ENCODE data around the gene ZNF221. TPM values are rescaled to one million over a fixed set of nuclear protein-coding genes. Genes with fewer than 3 reads are reported as not detected.
A peak's percentile ranks its signal among the peaks of the same experiment; 100 is the strongest.

Gene ZNF221
- total and polyA plus RNA-seq, 9 of the 15 experiments (the other 6 are each of a cell fraction or from before 2014, with no cell fraction given): 0.32 to 1.4 (median 0.45) TPM

- TF ChIP-seq E2F6 (IDR thresholded peaks at IDR 0.05; ENCODE audit: borderline replicate concordance in 1 of 2, extremely low read depth in 1 of 2, insufficient read depth in 1 of 2, insufficient read length in 1 of 2, low read depth in 1 of 2, low read length in 1 of 2, poor library complexity in 1 of 2, severe bottlenecking in 1 of 2) (no peak), CTCF (IDR thresholded peaks at IDR 0.05 in 2 of 3, conservative IDR thresholded peaks at IDR 0.05 in 1 of 3; ENCODE audit: insufficient read depth in 2 of 3, low read depth in 1 of 3, low read length in 3 of 3) (peak; percentile 31 to 51 (median 44); a peak in 4 of 6 replicates), PCBP1 (IDR thresholded peaks at IDR 0.05; ENCODE audit: low read depth, low read length, poor library complexity, severe bottlenecking) (no peak), MIER1 (IDR thresholded peaks at IDR 0.05; ENCODE audit: low read depth) (no peak), BRD4 (IDR thresholded peaks at IDR 0.05) (no peak), SMARCA5 (IDR thresholded peaks at IDR 0.05) (no peak), ILF3 (IDR thresholded peaks at IDR 0.05; ENCODE audit: borderline replicate concordance) (no peak), NONO (IDR thresholded peaks at IDR 0.05; ENCODE audit: low read depth in 2 of 2, low read length in 1 of 2) (no peak), CHD1 (IDR thresholded peaks at IDR 0.05; ENCODE audit: low read length) (no peak), BRF2 (IDR thresholded peaks at IDR 0.05; ENCODE audit: borderline replicate concordance, insufficient read depth, insufficient read length) (no peak), PURB (CRISPR knock-in tag; IDR thresholded peaks at IDR 0.05; ENCODE audit: low read depth) (no peak), SMAD1 (IDR thresholded peaks at IDR 0.05; ENCODE audit: low read depth, low read length, partially characterized antibody) (no peak), POLR2A (conservative IDR thresholded peaks at IDR 0.05) (peak; percentile 43; the same call in 1 of the 2 replicates), SNAPC5 (CRISPR knock-in tag; IDR thresholded peaks at IDR 0.05) (no peak), MAFG (tag; conservative IDR thresholded peaks at IDR 0.05) (no peak), ZNF282 (CRISPR knock-in tag; IDR thresholded peaks at IDR 0.05) (no peak), SMARCE1 (IDR thresholded peaks at IDR 0.05) (no peak), STAT5A (IDR thresholded peaks at IDR 0.05; ENCODE audit: borderline replicate concordance, low read length) (no peak; the same call in 1 of the 2 replicates), ASH1L (IDR thresholded peaks at IDR 0.05; ENCODE audit: borderline replicate concordance, low read depth, partially characterized antibody) (no peak), ZBTB17 (CRISPR knock-in tag; IDR thresholded peaks at IDR 0.05) (no peak), KAT7 (CRISPR knock-in tag; IDR thresholded peaks at IDR 0.05; ENCODE audit: borderline replicate concordance) (no peak), MTA1 (IDR thresholded peaks at IDR 0.05; ENCODE audit: borderline replicate concordance) (no peak), ETV1 (tag; conservative IDR thresholded peaks at IDR 0.05; ENCODE audit: low read depth) (peak; percentile 95), TAL1 (IDR thresholded peaks at IDR 0.05) (no peak)
Measured at GRCh38 chr19:43950834-43951645, at the start of gene ZNF221 (continued).
